SK-N-SH (cell line): ENCODE results near the gene GNG14. TPM values are rescaled to one million over a fixed set of nuclear protein-coding genes. Genes with fewer than 3 reads are reported as not detected.

ENCODE experiments used
- CTCF ChIA-PET: fragments of 300-600, 350-600 bp; formaldehyde crosslinking; extraction: SDS; loops from one replicate; lab custom pipeline; 2021; lab: Yijun Ruan, JAX
- POLR2A ChIA-PET: fragments of 350-600 bp; sonication (Branson Sonifier 250); formaldehyde crosslinking; extraction: SDS; loops from one replicate; lab custom pipeline; 2020; ENCODE audit warnings: antibody characterized with exemption, inconsistent platforms; lab: Yijun Ruan, JAX
- DNase-seq: peaks from one replicate; pipeline ENCODE4 v3.0.0; 2012
- H2AFZ ChIP-seq: fragments of 200-600 bp; sonication (generic); 2 replicates; pipeline ENCODE4 v1.8.1; 2016; ENCODE audit warnings: antibody characterized with exemption, mild to moderate bottlenecking, low read depth
- H3F3A ChIP-seq: fragments of 200-600 bp; sonication (generic); replicated peaks from 2 replicates; pipeline ENCODE3; 2016; ENCODE audit warnings: antibody characterized with exemption, mild to moderate bottlenecking; ENCODE audit not compliant: insufficient read depth
- H3K27ac ChIP-seq, 2 experiments: fragments of 200-500 bp in 1 of 2; fragments of 200-600 bp in 1 of 2; sonication (Bioruptor generic) in 1 of 2; sonication (generic), shearing (Covaris generic) in 1 of 2; 2 replicates each; pipeline versions ENCODE4 v1.5.1 to v1.6.1; 2014 to 2016; ENCODE audit warnings: low read depth in 2 of 2, inconsistent platforms in 1 of 2, low read length in 1 of 2, mild to moderate bottlenecking in 1 of 2, mixed read lengths in 1 of 2
- H3K27me3 ChIP-seq: fragments of 200-600 bp; sonication (generic), shearing (Covaris generic); 2 replicates; pipeline ENCODE4 v1.6.1; 2016; ENCODE audit warnings: mixed run types; ENCODE audit not compliant: insufficient read depth
- H3K36me3 ChIP-seq, 2 experiments: fragments of 200-500 bp in 1 of 2; fragments of 200-600 bp in 1 of 2; sonication (Bioruptor generic) in 1 of 2; sonication (generic) in 1 of 2; replicated peaks in 1 of 2; 2 replicates each; pipeline versions ENCODE3 to v1.5.1; 2014 to 2016; ENCODE audit warnings: low read length in 1 of 2, mild to moderate bottlenecking in 1 of 2; ENCODE audit not compliant: insufficient read depth in 2 of 2, control insufficient read depth in 1 of 2
- H3K4me1 ChIP-seq, 2 experiments: fragments of 200-500 bp in 1 of 2; fragments of 200-600 bp in 1 of 2; sonication (Bioruptor generic) in 1 of 2; sonication (generic), shearing (Covaris generic) in 1 of 2; 2 replicates each; pipeline versions ENCODE4 v1.5.1 to v1.6.1; 2014 to 2016; ENCODE audit warnings: low read depth in 1 of 2, low read length in 1 of 2, mixed run types in 1 of 2; ENCODE audit not compliant: insufficient read depth in 2 of 2, control insufficient read depth in 1 of 2
- H3K4me2 ChIP-seq: fragments of 200-600 bp; sonication (generic), shearing (Covaris generic); 2 replicates; pipeline ENCODE4 v1.6.1; 2017; ENCODE audit warnings: mixed run types
- H3K4me3 ChIP-seq, 2 experiments: fragments of 200-500 bp in 1 of 2; fragments of 200-600 bp in 1 of 2; sonication (Bioruptor generic) in 1 of 2; sonication (generic), shearing (Covaris generic) in 1 of 2; 2 replicates each; pipeline versions ENCODE4 v1.5.1 to v1.8.1; 2014 to 2016; ENCODE audit warnings: low read depth in 2 of 2, inconsistent platforms in 1 of 2, low read length in 1 of 2, mild to moderate bottlenecking in 1 of 2, mixed read lengths in 1 of 2, moderate library complexity in 1 of 2
- H3K79me2 ChIP-seq: fragments of 200-600 bp; sonication (generic); 2 replicates; pipeline ENCODE4 v1.8.1; 2017; ENCODE audit warnings: mild to moderate bottlenecking; ENCODE audit not compliant: insufficient read depth
- H3K9ac ChIP-seq: fragments of 200-600 bp; sonication (generic); 2 replicates; pipeline ENCODE4 v1.6.1; 2017; ENCODE audit warnings: mixed run types
- H3K9me2 ChIP-seq: fragments of 200-600 bp; sonication (generic); 2 replicates; pipeline ENCODE4 v1.6.1; 2017; ENCODE audit warnings: mixed run types
- H3K9me3 ChIP-seq: fragments of 200-600 bp; sonication (generic); 2 replicates; pipeline ENCODE4 v1.6.1; 2017; ENCODE audit warnings: mixed run types, mild to moderate bottlenecking, moderate library complexity
- H4K20me1 ChIP-seq: fragments of 200-600 bp; sonication (generic); 2 replicates; pipeline ENCODE4 v1.6.1; 2017; ENCODE audit warnings: mild to moderate bottlenecking, mixed run types; ENCODE audit not compliant: insufficient read depth
- CHD2 ChIP-seq: fragments of 150-350 bp; IDR thresholded peaks from 2 replicates; pipeline ENCODE4 v1.6.1; 2018; ENCODE audit warnings: low read length; ENCODE audit not compliant: partially characterized antibody
- EP300 ChIP-seq, 2 experiments: IDR thresholded peaks; 2 replicates each; pipeline versions ENCODE4 v1.4.0 to v1.6.1; 2012; ENCODE audit warnings: borderline replicate concordance in 1 of 2, low read depth in 1 of 2, low read length in 1 of 2
- FOSL2 ChIP-seq: IDR thresholded peaks from 2 replicates; pipeline ENCODE4 v1.4.0; 2012; ENCODE audit warnings: low read depth, mild to moderate bottlenecking, moderate library complexity, borderline replicate concordance
- FOXM1 ChIP-seq: IDR thresholded peaks from 2 replicates; pipeline ENCODE4 v1.4.0; 2012; ENCODE audit warnings: low read depth, mild to moderate bottlenecking
- GABPA ChIP-seq: IDR thresholded peaks from 2 replicates; pipeline ENCODE4 v1.4.0; 2012; ENCODE audit warnings: low read depth, mild to moderate bottlenecking
- JUND ChIP-seq: IDR thresholded peaks from 2 replicates; pipeline ENCODE4 v1.4.0; 2012
- MXI1 ChIP-seq: IDR thresholded peaks from 2 replicates; pipeline ENCODE4 v1.6.1; 2012; ENCODE audit warnings: mild to moderate bottlenecking, low read depth, low read length, improper control_type of control experiment
- NFIC ChIP-seq: IDR thresholded peaks from 2 replicates; pipeline ENCODE4 v1.4.0; 2012; ENCODE audit warnings: borderline replicate concordance
- POLR2AphosphoS5 ChIP-seq: IDR thresholded peaks from 2 replicates; pipeline ENCODE4 v1.6.1; 2012; ENCODE audit warnings: low read depth, low read length
- RCOR1 ChIP-seq: fragments of 150-350 bp; IDR thresholded peaks from 2 replicates; pipeline ENCODE4 v1.6.1; 2017; ENCODE audit warnings: antibody characterized with exemption, low read length
- RXRA ChIP-seq: IDR thresholded peaks from 2 replicates; pipeline ENCODE4 v1.4.0; 2012; ENCODE audit warnings: low read depth, mild to moderate bottlenecking, borderline replicate concordance
- SIN3A ChIP-seq: IDR thresholded peaks from 2 replicates; pipeline ENCODE4 v1.6.1; 2012; ENCODE audit warnings: low read depth, mild to moderate bottlenecking, low read length, moderate library complexity, borderline replicate concordance
- TCF12 ChIP-seq: IDR thresholded peaks from 2 replicates; pipeline ENCODE4 v1.4.0; 2012
- WGBS: methylation state at CpG from one replicate; pipeline ENCODE4 v1.1.6; 2017; ENCODE audit warnings: low lambda C conversion rate; 5-methylcytosine and 5-hydroxymethylcytosine counted together
- polyA plus RNA-seq, 3 experiments: library from polyadenylated mRNA; depleted of rRNA; stranded (reverse); fragments of >200 nt; gene quantifications; 2 replicates each; pipeline ENCODE4 v1.2.3, GENCODE V29; 2012
- TF ChIP-seq, protein P1 (sequence below): fragments of 150-350 bp; IDR thresholded peaks from 2 replicates; pipeline ENCODE4 v1.6.1; 2016; ENCODE audit warnings: mild to moderate bottlenecking, low read depth, low read length
- TF ChIP-seq, protein P2 (sequence below): fragments of 150-350 bp; IDR thresholded peaks from 2 replicates; pipeline ENCODE4 v1.6.1; 2017; ENCODE audit warnings: antibody characterized with exemption, low read length, low read depth, borderline replicate concordance
- TF ChIP-seq, protein P3 (sequence below): IDR thresholded peaks from 2 replicates; pipeline ENCODE4 v1.4.0; 2012; ENCODE audit warnings: low read depth
- TF ChIP-seq, protein P4 (sequence below): IDR thresholded peaks from 2 replicates; pipeline ENCODE4; 2012

The GNG14 gene
- polyA plus RNA-seq, 1 of the 3 experiments (the other 2 are of a cell fraction): not detected

DNA sequence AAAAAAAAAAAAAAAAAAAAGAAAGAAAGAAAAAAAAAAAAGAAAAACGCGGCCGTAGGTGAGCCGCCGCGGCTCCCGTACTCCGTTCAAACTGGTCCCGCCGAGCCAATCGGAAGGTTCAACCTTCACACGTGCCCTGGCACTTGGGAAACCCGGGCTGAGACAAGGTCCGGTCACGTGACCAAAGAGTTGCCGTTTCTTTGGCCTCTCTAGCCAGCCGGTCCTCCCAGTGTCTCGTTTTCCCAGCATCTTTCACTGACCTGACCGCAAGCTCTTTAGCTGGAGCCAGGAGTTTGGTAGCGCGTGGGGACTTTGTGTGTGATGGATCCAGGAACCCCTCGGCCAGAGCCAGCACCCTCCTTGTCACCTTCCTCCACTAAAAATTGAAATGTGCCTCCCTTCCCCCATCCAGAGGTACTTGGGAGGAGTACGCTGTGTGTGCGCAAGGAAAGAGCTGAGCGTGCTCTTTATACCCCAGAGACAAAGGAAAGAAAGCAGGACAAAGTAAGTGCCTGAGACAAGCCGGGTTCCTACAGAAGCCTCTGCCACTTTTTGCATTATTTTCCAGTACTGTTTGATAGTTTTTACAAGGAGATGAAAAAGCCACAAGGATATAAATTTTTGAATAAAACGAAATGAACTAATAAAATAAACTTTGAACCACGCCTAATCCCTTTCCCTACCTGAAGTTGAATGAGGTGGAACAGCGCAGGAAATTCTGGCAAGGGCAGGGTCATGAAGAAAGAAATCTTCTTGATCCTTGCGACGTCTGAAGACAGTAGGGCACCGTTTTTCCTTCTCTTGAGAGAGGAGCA is 35.0 kb downstream of the GNG14 start (continued):
- TF ChIP-seq, protein P1, sequence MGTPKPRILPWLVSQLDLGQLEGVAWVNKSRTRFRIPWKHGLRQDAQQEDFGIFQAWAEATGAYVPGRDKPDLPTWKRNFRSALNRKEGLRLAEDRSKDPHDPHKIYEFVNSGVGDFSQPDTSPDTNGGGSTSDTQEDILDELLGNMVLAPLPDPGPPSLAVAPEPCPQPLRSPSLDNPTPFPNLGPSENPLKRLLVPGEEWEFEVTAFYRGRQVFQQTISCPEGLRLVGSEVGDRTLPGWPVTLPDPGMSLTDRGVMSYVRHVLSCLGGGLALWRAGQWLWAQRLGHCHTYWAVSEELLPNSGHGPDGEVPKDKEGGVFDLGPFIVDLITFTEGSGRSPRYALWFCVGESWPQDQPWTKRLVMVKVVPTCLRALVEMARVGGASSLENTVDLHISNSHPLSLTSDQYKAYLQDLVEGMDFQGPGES: no peak; the same call in 1 of the 2 replicates
- peak; percentile 42; the same call in 1 of the 2 replicates for TF ChIP-seq FOXM1
- TF ChIP-seq CHD2: peak; percentile 27
- TF ChIP-seq, protein P2, sequence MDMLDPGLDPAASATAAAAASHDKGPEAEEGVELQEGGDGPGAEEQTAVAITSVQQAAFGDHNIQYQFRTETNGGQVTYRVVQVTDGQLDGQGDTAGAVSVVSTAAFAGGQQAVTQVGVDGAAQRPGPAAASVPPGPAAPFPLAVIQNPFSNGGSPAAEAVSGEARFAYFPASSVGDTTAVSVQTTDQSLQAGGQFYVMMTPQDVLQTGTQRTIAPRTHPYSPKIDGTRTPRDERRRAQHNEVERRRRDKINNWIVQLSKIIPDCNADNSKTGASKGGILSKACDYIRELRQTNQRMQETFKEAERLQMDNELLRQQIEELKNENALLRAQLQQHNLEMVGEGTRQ: peak; percentile 96
- TF ChIP-seq, protein P3, sequence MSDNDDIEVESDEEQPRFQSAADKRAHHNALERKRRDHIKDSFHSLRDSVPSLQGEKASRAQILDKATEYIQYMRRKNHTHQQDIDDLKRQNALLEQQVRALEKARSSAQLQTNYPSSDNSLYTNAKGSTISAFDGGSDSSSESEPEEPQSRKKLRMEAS: peak; percentile 92
- TF ChIP-seq POLR2AphosphoS5: peak; percentile 76

DNA sequence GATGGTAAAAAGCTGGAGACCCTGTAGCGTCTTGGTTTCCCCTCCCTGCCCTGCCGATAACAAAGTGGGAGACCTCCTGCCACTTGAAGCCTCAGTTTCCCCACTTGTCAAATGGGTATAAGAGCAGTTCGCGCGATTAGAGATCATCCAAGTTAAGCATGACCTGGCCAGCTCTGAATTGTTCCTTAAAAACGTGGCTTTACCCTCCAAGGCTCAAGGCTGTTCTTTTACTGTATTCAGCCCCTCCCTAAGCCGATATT is 35.5 kb downstream of the GNG14 start:
- H3K79me2 ChIP-seq: peaks cover 52% of the 10 kb centered on the region
- H3K9me3 ChIP-seq: no peaks in the 10 kb centered on the region
- H3K4me3 ChIP-seq: peak overlapping the region; percentile 63 to 77
- H3K36me3 ChIP-seq: peaks cover 9 to 14% of the 10 kb centered on the region in 2 experiments
- peak overlapping the region; percentile 89 for H3K4me2 ChIP-seq
- H3K27ac ChIP-seq: peak overlapping the region; percentile 88 to 89
- H3K9me2 ChIP-seq: no peaks in the 10 kb centered on the region
- no peaks in the 10 kb centered on the region for H4K20me1 ChIP-seq
- POLR2A ChIA-PET: interaction anchor here (0.6 to 1.6 kb wide), 9 partner anchors 8 to 223 kb away, joined by 3 to 6 read pairs (median 4); partner anchors contain the start of genes FBXW9, JUNB and RAD23A
- H3K9ac ChIP-seq: peak overlapping the region; percentile 95
- TF ChIP-seq GABPA (no peak), SIN3A (no peak), FOSL2 (no peak), RCOR1 (no peak), TCF12 (no peak), MXI1 (no peak), NFIC (no peak), RXRA (no peak), EP300 (IDR thresholded peaks at IDR 0.05; ENCODE audit: borderline replicate concordance in 1 of 2, low read depth in 1 of 2, low read length in 1 of 2) (no peak), JUND (no peak)
- TF ChIP-seq, protein P1: no peak
- TF ChIP-seq, protein P4, sequence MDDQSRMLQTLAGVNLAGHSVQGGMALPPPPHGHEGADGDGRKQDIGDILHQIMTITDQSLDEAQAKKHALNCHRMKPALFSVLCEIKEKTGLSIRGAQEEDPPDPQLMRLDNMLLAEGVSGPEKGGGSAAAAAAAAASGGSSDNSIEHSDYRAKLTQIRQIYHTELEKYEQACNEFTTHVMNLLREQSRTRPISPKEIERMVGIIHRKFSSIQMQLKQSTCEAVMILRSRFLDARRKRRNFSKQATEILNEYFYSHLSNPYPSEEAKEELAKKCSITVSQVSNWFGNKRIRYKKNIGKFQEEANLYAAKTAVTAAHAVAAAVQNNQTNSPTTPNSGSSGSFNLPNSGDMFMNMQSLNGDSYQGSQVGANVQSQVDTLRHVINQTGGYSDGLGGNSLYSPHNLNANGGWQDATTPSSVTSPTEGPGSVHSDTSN: no peak
- TF ChIP-seq, protein P3: no peak
- TF ChIP-seq, all 33 proteins: peak for 0
- no peaks in the 10 kb centered on the region for H3K27me3 ChIP-seq
- H3K4me1 ChIP-seq: peaks cover 7 to 8% of the 10 kb centered on the region in 2 experiments; a peak in 3 of 4 replicates
- DNase-seq: no peak
- H3F3A ChIP-seq: peaks cover 21% of the 10 kb centered on the region
- peak overlapping the region; percentile 75 for H2AFZ ChIP-seq
- 0% methylated on average over 7 of the region's 7 CpGs for WGBS
- CTCF ChIA-PET: interaction anchor here (0.7 to 3.8 kb wide), 5 partner anchors 9 to 125 kb away, joined by 3 to 25 read pairs (median 4); partner anchors contain the start of gene TRIR
